MG63 (cell line): ENCODE data around the gene SMYD3. TPM values are rescaled to one million over a fixed set of nuclear protein-coding genes. Genes with fewer than 3 reads are reported as not detected.

Source experiments
- DNase-seq: peaks from one replicate; pipeline ENCODE4 v3.0.0-alpha.2; 2020
- H3K27me3 ChIP-seq: fragments of 250-450 bp; sonication (Bioruptor Pico); 2 replicates; pipeline ENCODE4 v1.5.1; 2020; ENCODE audit warnings: mild to moderate bottlenecking, moderate library complexity
- H3K36me3 ChIP-seq: fragments of 250-450 bp; sonication (Bioruptor Pico); 2 replicates; pipeline ENCODE4 v1.5.1; 2020; ENCODE audit warnings: mild to moderate bottlenecking, moderate library complexity
- H3K4me3 ChIP-seq: fragments of 250-450 bp; sonication (Bioruptor Pico); 2 replicates; pipeline ENCODE4 v1.5.1; 2020; ENCODE audit warnings: mild to moderate bottlenecking, moderate library complexity
- H3K9me3 ChIP-seq: fragments of 250-450 bp; sonication (Bioruptor Pico); 2 replicates; pipeline ENCODE4 v1.5.1; 2020; ENCODE audit warnings: mild to moderate bottlenecking, moderate library complexity
- total RNA-seq: library from RNA; depleted of rRNA; stranded (reverse); fragments of >200 nt; shearing (Covaris generic); gene quantifications from 2 replicates; pipeline ENCODE4 v1.2.3, GENCODE V29; 2014; ENCODE audit warnings: low replicate concordance

SMYD3 gene
- total RNA-seq, 1 experiment from 2014 or later = 46.6 TPM

GRCh38 chr1:246184503-246184902, 322.6 kb downstream of the SMYD3 start:
- no peaks in the 10 kb centered on the region for H3K27me3 ChIP-seq
- no peaks in the 10 kb centered on the region for H3K36me3 ChIP-seq
- no peak for DNase-seq
- no peaks in the 10 kb centered on the region for H3K9me3 ChIP-seq
- no peak overlapping the region for H3K4me3 ChIP-seq

GRCh38 chr1:246182149-246182851, 324.8 kb downstream of the SMYD3 start:
- no peaks in the 10 kb centered on the region for H3K9me3 ChIP-seq
- DNase-seq = no peak
- no peaks in the 10 kb centered on the region for H3K27me3 ChIP-seq
- H3K36me3 ChIP-seq = no peaks in the 10 kb centered on the region
- no peak overlapping the region for H3K4me3 ChIP-seq

GRCh38 chr1:246181241-246181640, 325.8 kb downstream of the SMYD3 start:
- no peaks in the 10 kb centered on the region for H3K27me3 ChIP-seq
- H3K9me3 ChIP-seq = no peaks in the 10 kb centered on the region
- no peak overlapping the region for H3K4me3 ChIP-seq
- DNase-seq = no peak
- no peaks in the 10 kb centered on the region for H3K36me3 ChIP-seq

- H3K27me3 ChIP-seq = no peaks in the 10 kb centered on the region
- DNase-seq = no peak
- H3K36me3 ChIP-seq = no peaks in the 10 kb centered on the region
- no peak overlapping the region for H3K4me3 ChIP-seq
- H3K9me3 ChIP-seq = no peaks in the 10 kb centered on the region
Measured at GRCh38 chr1:246179401-246179800, 327.7 kb downstream of the SMYD3 start.

GRCh38 chr1:246178717-246179311, 328.3 kb downstream of the SMYD3 start:
- Histone ChIP-seq H3K4me3 (no peak overlapping the region), H3K36me3 (no peaks in the 10 kb centered on the region), H3K27me3 (no peaks in the 10 kb centered on the region), H3K9me3 (no peaks in the 10 kb centered on the region)
- DNase-seq = no peak

- Histone ChIP-seq H3K9me3 (no peaks in the 10 kb centered on the region), H3K36me3 (no peaks in the 10 kb centered on the region), H3K27me3 (no peaks in the 10 kb centered on the region), H3K4me3 (no peak overlapping the region)
- no peak for DNase-seq
Measured at GRCh38 chr1:246176126-246177024, 330.7 kb downstream of the SMYD3 start.

GRCh38 chr1:246170574-246171261, 336.4 kb downstream of the SMYD3 start:
- H3K36me3 ChIP-seq = no peaks in the 10 kb centered on the region
- no peak for DNase-seq
- no peaks in the 10 kb centered on the region for H3K9me3 ChIP-seq
- H3K4me3 ChIP-seq = no peak overlapping the region
- H3K27me3 ChIP-seq = no peaks in the 10 kb centered on the region

GRCh38 chr1:246169486-246169885, 337.6 kb downstream of the SMYD3 start:
- no peak for DNase-seq
- Histone ChIP-seq H3K36me3 (no peaks in the 10 kb centered on the region), H3K27me3 (no peaks in the 10 kb centered on the region), H3K9me3 (no peaks in the 10 kb centered on the region), H3K4me3 (no peak overlapping the region)

- no peaks in the 10 kb centered on the region for H3K9me3 ChIP-seq
- DNase-seq = no peak
- no peaks in the 10 kb centered on the region for H3K36me3 ChIP-seq
- H3K27me3 ChIP-seq = no peaks in the 10 kb centered on the region
- no peak overlapping the region for H3K4me3 ChIP-seq
Measured at GRCh38 chr1:246169019-246169418, 338.1 kb downstream of the SMYD3 start.

- Histone ChIP-seq H3K4me3 (no peak overlapping the region), H3K27me3 (no peaks in the 10 kb centered on the region), H3K9me3 (no peaks in the 10 kb centered on the region), H3K36me3 (no peaks in the 10 kb centered on the region)
- DNase-seq = no peak
Measured at GRCh38 chr1:246166841-246167240, 340.2 kb downstream of the SMYD3 start.

- Histone ChIP-seq H3K36me3 (no peaks in the 10 kb centered on the region), H3K4me3 (no peak overlapping the region), H3K9me3 (no peaks in the 10 kb centered on the region), H3K27me3 (no peaks in the 10 kb centered on the region)
- no peak for DNase-seq
Measured at GRCh38 chr1:246165826-246166709, 341.0 kb downstream of the SMYD3 start.

GRCh38 chr1:246164764-246165163, 342.3 kb downstream of the SMYD3 start:
- Histone ChIP-seq H3K4me3 (no peak overlapping the region), H3K27me3 (no peaks in the 10 kb centered on the region), H3K9me3 (no peaks in the 10 kb centered on the region), H3K36me3 (no peaks in the 10 kb centered on the region)
- DNase-seq = no peak

GRCh38 chr1:246162560-246162959, 344.5 kb downstream of the SMYD3 start:
- Histone ChIP-seq H3K9me3 (no peaks in the 10 kb centered on the region), H3K36me3 (no peaks in the 10 kb centered on the region), H3K27me3 (no peaks in the 10 kb centered on the region), H3K4me3 (no peak overlapping the region)
- DNase-seq = no peak

- no peak overlapping the region for H3K4me3 ChIP-seq
- H3K27me3 ChIP-seq = no peaks in the 10 kb centered on the region
- peak; percentile 40 for DNase-seq
- no peaks in the 10 kb centered on the region for H3K9me3 ChIP-seq
- no peaks in the 10 kb centered on the region for H3K36me3 ChIP-seq
Measured at GRCh38 chr1:246161626-246162025, 345.5 kb downstream of the SMYD3 start.

GRCh38 chr1:246160905-246161304, 346.2 kb downstream of the SMYD3 start:
- Histone ChIP-seq H3K27me3 (no peaks in the 10 kb centered on the region), H3K36me3 (no peaks in the 10 kb centered on the region), H3K9me3 (no peaks in the 10 kb centered on the region), H3K4me3 (no peak overlapping the region)
- no peak for DNase-seq

- no peaks in the 10 kb centered on the region for H3K36me3 ChIP-seq
- no peaks in the 10 kb centered on the region for H3K27me3 ChIP-seq
- no peaks in the 10 kb centered on the region for H3K9me3 ChIP-seq
- no peak overlapping the region for H3K4me3 ChIP-seq
- DNase-seq = no peak
Measured at GRCh38 chr1:246160374-246160773, 346.7 kb downstream of the SMYD3 start.
